HG02970 (cell line): ENCODE results near the gene CFAP221.

Source experiments
- ATAC-seq: cut with Tn5 transposase; IDR thresholded peaks from one replicate; pipeline ENCODE4 v1.9.1; 2021; ENCODE audit warnings: mild to moderate bottlenecking, moderate library complexity, moderate number of reproducible peaks; ENCODE audit not compliant: unreplicated experiment, low FRiP score

CFAP221 gene

DNA sequence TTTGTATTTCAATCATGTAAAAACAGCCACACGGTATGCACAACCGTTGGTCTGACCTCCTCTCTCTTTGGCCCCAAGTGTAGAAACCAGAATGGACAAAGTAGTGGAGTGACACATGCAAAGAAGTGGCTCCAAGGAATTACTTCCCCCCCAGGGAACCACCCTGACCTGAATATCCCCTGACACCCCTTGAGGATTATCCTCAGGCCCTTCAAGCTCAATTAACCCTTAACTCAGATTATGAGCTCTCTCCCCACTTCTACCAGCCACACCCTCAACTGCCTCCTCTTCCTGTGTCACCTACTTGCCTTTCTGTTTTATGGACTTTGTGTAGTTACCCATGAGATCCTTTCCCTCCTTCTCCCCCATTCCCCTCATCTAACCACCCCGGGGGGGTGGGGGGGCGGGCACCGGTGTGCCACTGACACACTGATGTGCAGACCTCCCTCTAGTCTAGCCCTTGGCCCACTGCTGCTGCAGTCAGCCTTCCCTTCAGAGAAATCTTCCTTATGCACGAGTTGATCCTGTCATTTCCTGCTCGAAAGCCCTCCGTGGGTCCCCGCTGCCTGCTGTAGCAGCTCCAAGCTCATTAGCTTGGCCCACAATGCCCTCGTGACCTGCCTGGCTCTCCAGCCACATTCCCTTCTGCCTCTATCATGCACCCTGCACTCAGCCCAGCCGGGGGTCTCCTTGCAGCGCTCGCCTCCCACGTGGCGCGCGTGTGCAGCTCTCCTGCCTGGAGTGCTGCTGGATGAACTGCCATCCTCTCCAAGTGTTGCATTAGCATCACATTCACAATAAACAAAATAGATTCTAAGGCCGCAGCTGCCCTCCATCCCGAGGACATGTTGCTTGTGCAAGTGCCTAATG lies 94.7 kb downstream of the CFAP221 start:
- ATAC-seq = no peak

DNA sequence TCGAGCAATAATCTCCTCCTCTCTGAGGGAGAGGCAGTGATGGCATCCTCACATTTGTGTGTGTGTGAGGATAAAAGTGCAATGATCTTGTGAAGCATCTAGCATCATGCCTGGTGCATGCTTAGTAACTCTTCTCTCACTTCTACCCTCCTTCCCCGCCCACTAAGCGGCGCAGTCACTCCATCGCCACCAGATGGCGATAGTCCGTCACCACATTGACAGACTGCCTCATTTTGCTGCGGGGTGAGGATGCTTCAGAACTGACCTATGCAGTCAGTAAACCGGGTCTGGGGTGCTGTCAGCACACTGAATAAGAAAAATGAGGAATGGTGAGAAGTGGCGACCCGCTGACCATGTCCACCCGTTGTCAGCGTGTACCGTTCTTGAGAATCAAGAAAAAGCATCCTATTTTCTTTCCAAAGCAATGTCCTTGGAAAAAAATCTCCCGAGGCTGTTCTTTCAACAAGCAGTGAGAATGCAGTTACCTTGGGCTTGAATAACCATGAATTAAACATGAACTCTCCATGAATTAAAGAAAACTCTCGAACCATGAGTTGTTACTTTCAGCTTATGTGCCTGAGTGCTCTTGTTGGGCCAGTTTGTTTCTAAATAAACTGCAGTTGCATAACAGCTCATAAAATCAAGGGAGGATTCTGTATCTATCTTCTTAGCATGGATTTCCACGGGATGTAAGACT lies 97.5 kb downstream of the CFAP221 start:
- peak; percentile 75 for ATAC-seq

DNA sequence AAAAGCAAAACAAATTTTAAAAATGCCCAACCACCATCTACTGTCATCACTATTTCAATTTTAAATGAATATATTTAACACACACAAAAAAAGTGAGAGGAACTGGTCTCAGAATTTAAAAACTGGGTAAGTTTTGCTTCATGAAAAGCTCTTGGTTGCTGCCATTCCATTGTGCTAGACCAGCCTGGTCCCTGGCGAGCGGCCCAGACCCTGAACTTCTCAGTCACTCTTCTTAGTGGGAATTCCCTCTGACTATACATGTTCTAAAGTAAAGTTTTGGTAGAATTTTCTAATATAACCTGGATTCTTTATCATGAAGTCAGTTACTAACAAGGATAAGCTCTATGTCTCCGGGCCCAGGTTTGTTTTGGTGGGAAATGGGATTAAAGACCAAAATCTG lies 99.9 kb downstream of the CFAP221 start:
- no peak for ATAC-seq

DNA sequence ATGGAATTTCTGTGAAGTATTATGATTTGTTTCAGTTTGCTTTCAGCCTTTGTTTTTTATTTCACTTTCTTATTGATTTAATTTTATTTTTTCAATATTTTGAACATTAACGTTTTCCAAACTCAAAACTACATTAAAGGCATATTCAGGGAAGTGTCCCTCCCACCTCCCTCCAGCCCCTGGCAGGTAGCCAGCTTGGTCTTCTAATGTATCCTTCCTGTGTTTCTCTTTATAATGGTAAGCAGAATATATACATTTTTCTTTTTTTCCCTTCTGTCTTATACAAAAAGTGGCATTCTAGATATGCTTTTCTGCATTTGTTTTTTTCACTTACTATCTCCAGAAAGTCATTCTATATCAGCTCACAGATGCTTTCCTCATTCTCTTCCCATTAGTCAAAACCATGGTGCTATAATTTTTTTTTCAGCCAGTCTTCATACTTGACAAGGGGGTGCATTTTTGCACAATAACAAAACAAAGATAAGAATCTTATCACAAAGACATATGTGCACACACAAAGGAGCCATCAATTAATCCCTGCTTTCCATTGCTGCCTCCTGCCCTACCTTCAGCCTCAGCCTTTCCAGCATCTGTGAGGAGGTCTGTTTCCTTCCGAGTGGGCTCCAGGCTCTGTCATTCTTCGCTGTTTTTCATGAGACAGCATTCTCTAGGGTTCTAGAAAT lies 101.1 kb downstream of the CFAP221 start:
- ATAC-seq = no peak

DNA sequence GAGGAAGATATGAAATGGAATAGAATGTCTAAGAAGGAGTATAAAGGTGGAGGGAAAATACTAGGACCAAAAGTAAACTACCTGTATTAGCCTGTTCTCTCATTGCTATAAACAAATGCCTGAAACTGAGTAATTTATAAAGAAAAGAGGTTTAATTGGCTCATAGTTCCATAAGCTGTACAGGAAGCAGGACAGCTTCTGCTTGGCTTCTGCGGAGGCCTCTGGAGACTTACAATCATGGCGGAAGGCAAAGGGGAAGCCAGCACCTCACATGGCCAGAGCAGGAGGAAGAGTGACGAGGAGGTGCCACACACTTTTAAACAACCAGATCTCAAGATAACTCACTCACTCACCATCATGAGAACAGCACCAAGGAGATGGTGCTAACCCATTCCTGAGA lies 101.9 kb downstream of the CFAP221 start:
- ATAC-seq = no peak

DNA sequence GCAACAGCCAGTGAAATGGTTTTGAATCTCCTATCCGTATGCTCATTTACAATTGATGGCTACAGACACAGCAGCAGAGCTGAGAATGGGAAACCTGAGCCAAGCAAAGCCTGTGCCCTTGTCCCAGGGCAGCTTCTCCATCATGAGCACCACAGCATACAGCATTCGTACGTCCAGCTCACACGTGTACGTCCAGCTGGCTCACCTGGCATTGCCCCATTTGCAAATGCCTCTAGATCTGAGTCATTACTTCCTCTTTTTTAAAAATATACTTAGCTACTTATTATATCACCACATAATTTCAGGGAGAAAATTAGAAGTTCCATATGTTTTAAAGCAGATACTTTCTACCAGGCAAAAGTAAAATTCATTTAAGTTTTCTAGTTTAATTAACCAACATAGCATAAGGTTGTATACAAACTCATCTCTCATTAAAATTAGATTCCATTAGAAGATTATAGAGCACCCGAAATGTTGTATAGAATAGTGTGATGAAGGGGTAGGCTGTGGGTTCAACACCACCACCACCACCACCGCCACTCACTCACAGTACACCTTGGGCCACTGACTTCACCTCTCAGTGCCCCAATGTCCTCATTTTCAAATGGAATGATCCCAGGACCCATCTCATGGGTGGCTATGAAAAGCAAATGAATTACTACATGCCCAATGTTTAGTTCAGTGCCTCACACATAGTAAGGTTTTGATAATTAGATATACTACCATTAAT lies 103.4 kb downstream of the CFAP221 start:
- ATAC-seq = no peak

DNA sequence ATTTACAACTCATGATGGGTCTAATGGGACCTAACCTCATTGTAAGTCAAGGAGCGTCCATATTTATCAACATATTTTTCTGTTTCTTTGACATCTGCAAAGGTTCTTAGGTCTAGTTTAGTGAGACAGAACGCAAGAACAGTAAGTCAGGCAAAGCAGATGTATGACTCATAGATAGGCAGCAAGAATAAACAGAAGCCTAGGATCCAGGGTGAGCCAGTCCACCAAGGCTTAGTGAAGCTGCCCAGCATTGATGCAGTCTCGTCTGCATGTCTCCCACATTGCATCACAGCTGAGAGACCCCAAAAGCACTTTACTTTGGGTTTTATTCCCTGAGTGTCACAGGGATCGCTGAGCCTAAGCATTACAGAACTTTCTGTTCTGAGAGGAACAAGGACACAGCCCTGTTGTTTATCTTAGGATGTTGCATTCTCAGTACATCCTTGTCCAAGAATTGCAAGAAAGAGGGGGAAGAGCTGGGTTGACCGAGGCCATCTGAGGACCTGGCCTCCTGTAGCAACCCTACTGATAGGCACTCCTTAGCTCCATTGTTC lies 105.2 kb downstream of the CFAP221 start:
- no peak for ATAC-seq

DNA sequence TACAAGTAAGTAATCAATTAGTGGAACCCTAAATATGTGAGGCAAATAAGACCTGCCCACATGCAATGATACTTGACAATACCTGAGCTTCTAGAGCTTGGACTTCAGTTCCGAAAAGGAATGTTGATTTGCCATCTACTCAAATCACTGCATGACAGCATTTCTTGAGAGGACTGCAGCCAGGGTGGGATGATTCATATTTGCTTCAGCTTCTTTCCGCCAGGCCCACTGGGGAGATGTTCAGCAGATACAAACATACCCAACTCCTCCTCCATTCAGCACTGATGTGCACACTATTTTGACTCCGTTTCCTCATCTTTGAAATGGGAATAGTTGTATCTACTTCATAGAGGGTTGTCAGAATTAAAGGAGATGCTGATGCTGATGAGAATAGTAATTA lies 106.0 kb downstream of the CFAP221 start:
- ATAC-seq = no peak

DNA sequence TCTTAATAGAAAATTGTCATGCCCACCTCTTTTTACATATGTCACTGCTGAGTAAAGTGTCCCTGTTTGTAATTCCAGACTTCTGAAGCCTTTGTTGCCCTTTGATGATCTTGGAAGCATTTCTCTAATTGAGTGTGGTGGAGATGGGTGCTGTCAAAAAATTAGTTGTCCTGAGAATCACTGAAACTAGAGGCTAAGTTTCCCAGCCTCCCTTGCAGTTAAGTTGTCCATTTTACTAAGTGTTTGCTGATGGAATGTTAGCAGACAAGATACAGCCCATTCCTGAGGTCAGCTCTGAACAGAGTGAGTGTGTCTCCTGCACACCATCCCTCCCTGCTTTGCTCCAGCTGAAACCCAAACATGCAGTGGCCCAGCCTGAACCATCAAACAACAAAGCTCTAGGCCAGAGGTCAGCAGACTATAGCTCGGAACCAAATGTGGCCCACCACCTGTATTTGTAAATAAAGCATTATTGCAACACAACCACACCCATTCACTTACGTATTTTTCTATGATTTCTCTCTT lies 106.7 kb downstream of the CFAP221 start:
- ATAC-seq = no peak

DNA sequence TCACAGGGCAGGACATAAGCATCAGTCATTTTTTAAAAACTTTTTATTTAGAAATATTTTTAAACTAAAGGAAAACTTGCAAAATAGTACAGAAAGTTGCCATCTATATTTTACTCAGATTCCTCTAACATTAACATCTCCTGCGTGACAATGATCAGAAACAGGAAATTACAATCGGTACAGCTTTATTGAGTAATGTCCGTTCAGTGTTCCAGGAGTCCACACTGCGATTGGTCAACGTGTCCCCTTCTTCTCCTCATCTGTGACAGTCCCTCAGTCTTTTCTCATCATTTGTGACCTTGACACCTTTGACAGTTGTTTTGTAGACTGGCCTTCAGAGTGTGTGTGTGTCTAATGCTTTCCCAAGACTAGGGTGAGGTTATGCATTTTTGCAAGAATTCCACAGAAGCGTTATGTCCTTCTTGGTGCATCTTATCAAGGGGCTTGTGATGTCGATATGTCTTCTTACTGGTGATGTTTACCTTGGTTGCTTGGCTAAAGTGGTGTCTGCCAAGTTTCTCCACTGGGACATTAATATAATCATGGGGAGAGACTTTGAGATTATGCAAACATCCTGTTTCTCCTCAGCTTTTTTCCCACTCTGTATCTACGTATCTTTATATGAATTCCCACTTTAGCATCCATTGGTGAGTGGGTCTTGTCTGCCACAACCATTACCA lies 113.4 kb downstream of the CFAP221 start:
- ATAC-seq = no peak

DNA sequence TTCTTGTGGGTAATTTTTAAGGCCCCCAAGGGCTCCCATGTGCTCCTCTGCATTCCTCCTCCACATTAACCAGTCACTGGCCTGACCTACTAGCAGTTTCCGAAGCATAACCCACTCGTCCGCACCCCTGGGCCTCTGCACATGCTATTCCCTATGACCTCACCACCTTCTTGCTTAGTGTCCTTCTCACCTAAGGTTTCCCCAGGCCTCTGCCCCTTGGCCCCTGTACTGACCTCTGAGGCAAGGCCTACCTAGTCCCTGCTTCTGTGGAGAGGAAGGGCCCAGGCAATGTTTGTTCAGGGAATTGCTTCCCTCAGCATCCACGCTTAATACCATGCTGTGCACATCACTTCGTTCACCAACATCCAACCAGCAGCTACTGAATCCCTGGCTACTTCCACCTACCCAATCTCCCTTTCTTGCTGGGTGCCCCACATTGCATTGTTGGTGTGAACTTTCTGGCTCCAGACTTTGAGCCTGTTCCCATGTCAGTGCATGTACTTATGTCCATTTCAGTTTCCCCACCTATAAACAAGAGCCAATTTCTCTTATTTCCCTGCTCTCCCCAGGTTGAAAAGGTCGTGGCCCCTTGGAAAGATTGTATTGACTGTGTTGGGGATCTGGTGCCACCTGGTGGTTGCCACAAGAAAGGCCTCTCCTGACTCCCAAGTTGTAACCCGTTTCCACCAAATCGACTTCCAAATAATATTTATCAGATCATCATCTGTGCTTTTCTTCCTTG lies 115.5 kb downstream of the CFAP221 start:
- no peak for ATAC-seq

DNA sequence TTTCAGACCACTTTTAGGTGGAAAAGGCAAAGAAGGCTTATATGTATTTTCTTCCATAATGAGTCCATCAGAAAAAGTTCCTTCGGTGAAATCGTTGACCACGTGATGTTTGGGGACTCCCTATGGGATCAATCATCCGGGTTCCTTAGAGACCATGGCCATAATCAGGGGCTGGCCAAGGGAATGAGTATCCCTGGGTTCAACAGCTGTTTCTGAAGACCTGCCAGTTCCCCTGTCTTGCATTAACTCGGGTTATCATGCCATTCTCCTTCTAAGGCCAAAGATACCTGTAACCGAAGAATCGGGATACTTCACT lies 116.1 kb downstream of the CFAP221 start:
- no peak for ATAC-seq

DNA sequence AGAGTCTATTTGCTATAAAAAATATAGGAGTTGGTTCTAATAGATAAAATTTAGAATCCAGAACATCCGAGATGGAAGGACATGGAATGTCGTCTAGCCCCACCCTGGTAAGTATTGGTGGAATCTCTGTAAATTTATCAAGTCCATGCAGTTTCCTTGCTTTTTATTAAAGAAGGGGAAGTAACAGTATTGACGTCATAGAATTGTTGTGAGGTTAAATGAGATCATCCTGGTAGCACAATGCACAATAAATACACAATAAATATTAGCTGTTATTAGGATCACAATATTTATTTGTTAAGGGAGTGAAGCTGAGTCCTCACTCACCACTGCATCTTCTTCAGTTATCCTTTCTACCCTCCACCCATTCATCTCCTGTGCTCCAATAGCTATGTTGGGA lies 118.0 kb downstream of the CFAP221 start:
- no peak for ATAC-seq

DNA sequence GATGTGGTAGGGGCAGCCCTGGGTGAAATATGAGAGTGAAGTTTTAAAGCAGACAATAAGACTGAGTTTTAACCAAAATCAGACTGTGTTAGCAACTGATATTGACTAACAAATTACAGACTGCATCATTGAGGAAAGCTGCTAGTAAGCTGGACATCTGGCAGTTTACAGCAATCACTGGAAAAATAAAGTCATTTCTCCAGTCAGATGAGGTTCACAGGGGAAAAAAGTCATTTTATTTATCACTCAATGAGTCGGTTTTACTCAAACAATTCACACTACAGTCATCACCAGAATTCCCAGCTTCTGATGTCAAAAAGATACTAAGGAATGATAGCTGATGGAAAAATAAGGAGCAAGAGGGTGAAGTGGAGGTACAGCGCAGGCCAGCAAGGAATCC lies 124.3 kb downstream of the CFAP221 start:
- ATAC-seq = no peak

DNA sequence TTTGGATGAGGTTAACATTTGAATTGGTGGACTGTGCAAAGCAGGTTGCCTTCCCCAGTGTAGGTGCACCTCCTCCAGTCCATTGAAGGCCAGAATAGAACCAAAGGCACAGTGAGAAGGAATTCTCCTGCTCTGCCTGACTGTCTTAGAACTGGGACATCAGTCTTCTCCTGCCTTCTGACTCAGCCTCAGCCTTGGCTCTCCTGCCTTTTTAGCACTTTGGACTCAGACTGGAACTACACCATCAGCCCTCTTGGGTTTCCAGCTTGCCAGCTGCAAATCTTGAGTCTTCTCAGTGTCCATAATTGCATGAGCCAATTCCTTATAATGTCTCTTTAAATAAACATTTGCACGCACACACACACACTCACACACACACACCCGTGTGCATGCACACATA lies 126.8 kb downstream of the CFAP221 start:
- no peak for ATAC-seq

DNA sequence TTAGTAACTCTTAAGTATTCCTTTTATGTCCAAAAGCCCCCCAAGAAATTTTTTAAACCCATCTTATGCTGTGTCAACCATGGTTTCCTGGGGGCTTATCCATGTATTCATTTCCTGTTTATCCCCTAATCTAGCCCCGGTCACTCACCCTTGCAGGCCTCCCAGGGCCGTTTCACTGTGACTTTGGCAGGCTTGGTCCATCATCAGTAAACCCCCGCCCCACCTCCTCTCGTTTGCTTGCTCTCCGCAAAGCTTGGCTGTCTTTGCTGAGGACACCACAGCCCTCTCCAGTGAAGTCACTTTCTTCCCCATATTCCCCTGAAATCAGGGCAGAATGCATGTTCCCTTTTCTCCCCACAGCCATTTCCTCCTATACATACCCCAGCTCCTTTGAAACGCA lies 127.5 kb downstream of the CFAP221 start:
- ATAC-seq = no peak

DNA sequence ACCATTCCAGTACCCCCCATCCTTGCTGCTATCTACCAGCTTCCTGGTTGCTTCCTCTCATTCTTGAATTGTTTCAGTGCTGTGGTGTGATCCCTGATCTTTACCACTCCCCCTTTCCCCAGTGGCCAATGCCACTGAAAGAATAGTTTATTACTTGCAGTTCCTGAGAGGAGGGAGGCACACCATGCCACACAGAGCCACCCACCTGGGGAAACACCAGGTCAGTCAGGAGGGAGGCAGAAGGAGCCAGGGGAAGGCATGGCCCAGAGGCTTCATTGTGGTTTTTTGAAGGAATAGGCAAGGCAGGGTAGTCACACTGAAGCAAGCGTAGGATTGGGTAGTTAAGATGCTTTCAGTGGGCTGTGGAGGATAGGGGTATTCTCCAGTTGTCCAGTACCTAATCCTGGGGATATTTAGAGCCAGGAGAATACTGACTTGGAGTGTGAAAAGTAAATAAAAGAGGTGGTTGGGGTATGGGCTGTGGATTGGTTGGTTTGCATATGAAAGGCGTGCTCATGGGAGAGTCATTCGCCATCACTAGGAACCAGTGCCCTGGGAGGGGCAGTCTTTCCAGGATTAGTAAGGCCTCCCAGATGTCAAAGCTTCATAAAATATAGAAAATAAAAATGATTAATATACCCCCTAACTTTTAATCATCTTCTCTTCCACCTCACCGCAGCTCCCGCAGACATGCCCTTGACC lies 128.1 kb downstream of the CFAP221 start:
- no peak for ATAC-seq

DNA sequence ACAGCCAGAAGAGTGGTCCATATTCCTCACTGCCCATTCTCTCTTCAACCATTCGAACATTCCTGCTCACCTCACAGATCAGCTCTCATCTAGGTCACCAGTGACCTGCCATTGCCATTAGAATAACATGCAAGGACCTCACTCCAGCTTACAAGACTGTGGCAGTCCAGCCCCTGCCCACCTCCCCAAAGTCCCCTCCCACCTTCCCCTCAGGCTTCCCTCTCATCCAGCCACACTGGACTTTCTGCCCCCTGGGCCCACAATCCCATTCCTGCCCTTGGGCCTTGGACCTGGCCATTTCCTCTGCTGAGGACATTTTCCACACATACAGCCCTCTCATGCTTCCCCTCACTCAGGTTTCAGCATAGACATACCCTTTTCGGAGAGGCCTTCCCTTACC lies 129.5 kb downstream of the CFAP221 start:
- no peak for ATAC-seq
